GM08714 (cell line): ENCODE measurements around the gene LRRC1.

Experiments used
- H3K4me3 ChIP-seq: fragments of 200-500 bp; sonication (Bioruptor generic); 2 replicates; pipeline ENCODE4 v1.5.1; 2014; ENCODE audit warnings: mild to moderate bottlenecking, low read length, inconsistent platforms
- ZNF274 ChIP-seq: IDR thresholded peaks from 2 replicates; pipeline ENCODE4 v1.6.1; 2012; ENCODE audit warnings: mild to moderate bottlenecking, low read depth, low read length

LRRC1 gene

DNA sequence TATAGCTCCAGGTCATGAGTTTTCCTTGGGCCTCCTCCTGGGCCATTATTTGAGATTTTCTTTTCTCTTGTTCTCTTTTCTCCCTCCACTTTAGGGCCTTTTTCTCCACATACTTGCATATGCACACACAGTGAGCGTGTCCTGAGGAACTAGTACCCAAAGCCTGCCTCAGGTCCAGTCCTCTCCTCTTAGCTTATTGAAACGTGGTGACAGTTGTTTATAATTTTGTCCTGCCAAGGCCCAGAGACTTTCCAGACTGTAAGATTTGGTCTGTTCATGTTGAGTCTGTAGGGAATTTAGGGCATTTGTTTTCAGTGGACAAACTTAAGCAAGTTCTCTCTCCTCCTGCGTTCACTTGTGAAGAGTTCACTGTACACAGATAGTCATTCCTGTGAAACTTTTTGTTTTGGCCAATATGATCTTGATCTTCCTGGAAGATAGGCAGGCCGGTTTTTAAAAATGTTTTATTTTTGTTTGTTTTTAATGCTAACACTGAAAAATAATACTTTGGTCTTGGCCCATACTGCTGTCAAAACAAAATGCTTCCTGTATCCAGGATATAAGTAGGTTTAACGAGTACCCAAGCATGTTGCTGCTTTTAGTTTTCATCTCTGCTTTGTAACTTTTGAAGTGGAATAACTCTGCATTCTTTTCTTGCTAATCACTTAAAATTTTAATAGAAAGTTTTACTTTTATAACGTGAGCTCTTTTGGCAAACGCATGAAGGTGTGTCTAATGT is 20.7 kb downstream of the LRRC1 start:
- no peak for TF ChIP-seq ZNF274

GRCh38 chr6:53818858-53819609 is 24.2 kb downstream of the LRRC1 start:
- H3K4me3 ChIP-seq = no peak overlapping the region
- TF ChIP-seq ZNF274 = no peak

More for the DNA sequence above, 20.7 kb downstream of the LRRC1 start:
- H3K4me3 ChIP-seq = no peak overlapping the region

GRCh38 chr6:53822401-53823125 is 27.8 kb downstream of the LRRC1 start:
- TF ChIP-seq ZNF274 = no peak
- no peak overlapping the region for H3K4me3 ChIP-seq

DNA sequence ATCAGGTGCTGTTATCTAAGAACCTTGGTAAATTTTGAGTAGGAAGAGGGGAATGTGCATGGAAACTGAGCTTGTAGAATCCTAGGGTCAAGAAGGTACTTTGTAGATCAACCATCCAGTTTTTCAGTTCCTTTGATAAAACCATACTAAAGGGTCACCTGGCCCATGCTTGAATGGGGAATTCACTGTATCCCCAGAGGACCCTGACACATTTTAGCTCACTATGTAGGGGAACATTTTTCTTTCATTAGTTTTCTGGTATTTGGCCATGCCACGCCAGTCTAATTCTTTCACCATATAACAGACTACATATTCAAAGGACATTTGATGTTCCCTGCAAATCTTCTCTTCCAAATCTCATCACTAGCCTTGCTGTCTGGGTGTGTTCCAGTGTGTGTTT is 29.9 kb downstream of the LRRC1 start:
- H3K4me3 ChIP-seq = no peak overlapping the region
- no peak for TF ChIP-seq ZNF274

GRCh38 chr6:53825532-53826321 is 30.9 kb downstream of the LRRC1 start:
- H3K4me3 ChIP-seq = no peak overlapping the region; the same call in 1 of the 2 replicates
- TF ChIP-seq ZNF274 = no peak

DNA sequence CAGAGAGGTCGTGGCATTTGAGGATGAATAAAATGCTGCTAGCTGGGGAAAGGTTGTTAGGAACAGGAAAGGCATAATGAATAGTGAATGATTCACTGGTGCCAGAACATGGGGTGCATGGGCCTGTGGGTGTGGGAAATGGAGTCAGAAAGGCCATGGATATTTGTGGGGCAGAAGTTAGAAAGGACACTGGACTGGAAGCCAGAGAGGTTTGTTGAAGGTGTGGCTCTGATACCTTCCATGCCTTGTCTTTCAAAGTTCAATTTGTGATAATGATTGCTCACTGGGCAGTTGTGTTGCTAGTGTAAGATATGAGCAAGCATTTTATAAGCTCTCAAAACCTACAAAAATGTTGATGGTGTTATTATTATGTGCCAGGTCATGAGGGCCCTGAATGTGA is 32.7 kb downstream of the LRRC1 start:
- no peak overlapping the region for H3K4me3 ChIP-seq
- TF ChIP-seq ZNF274 = no peak

- H3K4me3 ChIP-seq = no peak overlapping the region
- TF ChIP-seq ZNF274 = no peak
Measured at GRCh38 chr6:53828215-53828614, 33.4 kb downstream of the LRRC1 start.

DNA sequence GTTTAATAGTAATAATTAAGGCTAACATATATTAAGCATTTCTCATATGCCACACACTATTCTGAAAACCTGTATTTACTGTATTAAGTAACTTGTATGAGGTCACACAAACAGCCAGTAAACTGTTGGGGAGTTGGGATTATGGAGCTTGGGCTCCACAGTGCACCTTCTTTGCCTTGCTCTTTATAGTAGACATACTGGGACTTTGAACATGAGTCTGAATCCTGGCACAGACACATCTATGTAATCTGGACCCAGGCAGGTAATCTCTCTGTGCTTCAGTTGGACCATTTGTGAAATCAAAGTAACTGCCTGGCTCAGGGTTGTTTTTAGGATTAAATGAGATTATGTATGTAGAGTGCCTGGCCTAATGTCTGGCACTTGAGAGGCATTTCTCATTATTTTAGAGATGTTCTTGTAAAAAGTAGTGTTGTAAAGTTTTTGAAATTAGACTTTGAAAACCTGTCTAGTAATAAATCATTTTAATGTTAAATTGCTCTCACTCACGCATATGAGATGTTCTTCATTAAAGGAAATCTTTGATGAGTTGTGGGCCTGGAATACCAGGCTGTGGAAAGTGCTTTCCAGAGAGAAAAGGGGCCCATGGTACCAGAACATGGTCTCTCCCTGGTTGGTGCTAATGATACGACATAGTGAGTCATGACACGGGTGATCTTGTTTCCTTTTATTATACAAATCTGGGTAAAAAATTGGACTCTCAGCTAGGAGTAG is 34.3 kb downstream of the LRRC1 start:
- no peak overlapping the region for H3K4me3 ChIP-seq
- TF ChIP-seq ZNF274 = no peak

GRCh38 chr6:53829698-53830221 is 35.0 kb downstream of the LRRC1 start:
- no peak overlapping the region for H3K4me3 ChIP-seq
- TF ChIP-seq ZNF274 = no peak

- TF ChIP-seq ZNF274 = no peak
Measured at GRCh38 chr6:53830366-53830765, 35.6 kb downstream of the LRRC1 start.

GRCh38 chr6:53831081-53831869 is 36.5 kb downstream of the LRRC1 start:
- no peak for TF ChIP-seq ZNF274
- H3K4me3 ChIP-seq = no peak overlapping the region

More at GRCh38 chr6:53830366-53830765, 35.6 kb downstream of the LRRC1 start:
- no peak overlapping the region for H3K4me3 ChIP-seq

GRCh38 chr6:53831936-53832660 is 37.3 kb downstream of the LRRC1 start:
- no peak for TF ChIP-seq ZNF274
- H3K4me3 ChIP-seq = no peak overlapping the region
